Kidney (tissue), 14 donors: ENCODE results near the gene CPEB2. TPM values are rescaled to one million over a fixed set of nuclear protein-coding genes. Genes with fewer than 3 reads are reported as not detected.

Experiments
- DNase-seq, 5 donors: peaks; one replicate each; pipeline ENCODE4 v3.0.0-alpha.2; 2013 to 2020
- FAIRE-seq: peaks from 2 replicates; lab custom pipeline; 2012; peaks lifted over from hg19 to GRCh38; lab: Jason Lieb, UNC
- H3K27ac ChIP-seq, 2 donors: one replicate each; pipeline ENCODE4 v1.7.0; 2013; ENCODE audit warnings: low read depth in 2 of 2, low read length in 2 of 2, inconsistent platforms in 1 of 2
- H3K27me3 ChIP-seq: one replicate; pipeline ENCODE4 v1.7.1; 2013; ENCODE audit warnings: low read length, inconsistent platforms; ENCODE audit not compliant: control insufficient read depth, insufficient read depth
- H3K36me3 ChIP-seq, 3 donors: one replicate each; pipeline versions ENCODE4 v1.7.0 to v1.7.1; 2013; ENCODE audit warnings: low read length in 3 of 3, control low read depth in 1 of 3, inconsistent platforms in 1 of 3; ENCODE audit not compliant: insufficient read depth in 3 of 3, control insufficient read depth in 2 of 3
- H3K4me1 ChIP-seq, 3 donors: one replicate each; pipeline versions ENCODE4 v1.7.0 to v1.7.1; 2013; ENCODE audit warnings: low read length in 3 of 3, inconsistent platforms in 1 of 3, low read depth in 1 of 3; ENCODE audit not compliant: control insufficient read depth in 2 of 3, insufficient read depth in 2 of 3
- H3K4me3 ChIP-seq, 3 donors: one replicate each; pipeline versions ENCODE4 v1.7.0 to v1.8.1; 2013; ENCODE audit warnings: low read length in 3 of 3, control low read depth in 1 of 3, inconsistent platforms in 1 of 3
- H3K9ac ChIP-seq, 3 donors: one replicate each; pipeline versions ENCODE4 v1.7.0 to v1.7.1; 2013; ENCODE audit warnings: low read length in 3 of 3, control low read depth in 1 of 3, inconsistent platforms in 1 of 3
- H3K9me3 ChIP-seq, 3 donors: one replicate each; pipeline versions ENCODE4 v1.7.0 to v1.7.1; 2013; ENCODE audit warnings: low read length in 3 of 3, control low read depth in 1 of 3, inconsistent platforms in 1 of 3; ENCODE audit not compliant: control insufficient read depth in 2 of 3, insufficient read depth in 1 of 3
- intact Hi-C: fragments of 100-400 bp; cut with DNase I; formaldehyde crosslinking; loops from one replicate; pipeline ENCODE4 v1.11.1; 2022
- polyA plus RNA-seq: library from polyadenylated mRNA; stranded (reverse); fragments of 350-450 nt; fragmentation: Illumina TruSeq; extraction: RNeasy Lipid Tissue Mini Kit (QIAGEN cat#74804); gene quantifications from one replicate; pipeline ENCODE4 v1.2.3, GENCODE V29; 2014; ENCODE audit warnings: low read depth, low replicate concordance; ENCODE audit not compliant: insufficient read depth
- total RNA-seq: library from RNA; stranded (reverse); fragmentation: NEBNext Ultra II Directional; extraction: Animal tissue kit (Norgen Biotek cat#: 25700); gene quantifications from one replicate; pipeline ENCODE4 v1.2.1, GENCODE V29; 2021
- TF ChIP-seq, protein P1 (sequence below): IDR thresholded peaks from 3 replicates; pipeline ENCODE4 v1.5.1; 2012; ENCODE audit warnings: mild to moderate bottlenecking, moderate library complexity, borderline replicate concordance; ENCODE audit not compliant: insufficient read depth; ENCODE audit errors: extremely low read depth
- donor health status: control.
- donor health status: control.
- donor health status: control.
- donor health status: control.
- donor health status: control.
- donor health status: DM: yes; HTN: yes; CAD: no.
- donor health status: Normal renal cell carcinoma (clear cell type).

Gene CPEB2
- total and polyA plus RNA-seq, 2 donors from 2014 or later: 7.9 to 58.0 TPM

DNA sequence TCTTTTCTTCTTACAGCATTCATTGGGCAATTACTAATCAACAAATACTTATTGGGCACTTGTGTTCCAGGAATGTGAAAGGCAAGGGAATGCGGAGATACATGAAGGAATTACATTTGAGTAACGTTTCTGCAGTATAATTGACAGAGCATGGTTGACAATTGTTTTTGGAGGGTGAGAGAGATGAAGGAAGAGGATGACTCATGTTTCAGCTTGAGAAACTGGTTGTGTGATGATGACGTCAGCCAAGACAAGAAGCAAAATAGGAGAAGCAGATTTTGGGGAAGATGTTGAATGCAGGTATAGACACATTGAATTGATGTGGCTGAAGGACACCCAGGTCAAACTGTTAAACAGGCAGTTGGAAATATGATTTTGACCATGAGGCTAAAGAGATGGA lies 8.0 kb upstream of the CPEB2 start:
- Histone ChIP-seq H3K9me3 (no peaks in the 10 kb centered on the region), H3K9ac (no peak overlapping the region), H3K4me3 (no peak overlapping the region), H3K4me1 (no peaks in the 10 kb centered on the region), H3K27me3 (no peaks in the 10 kb centered on the region), H3K27ac (no peak overlapping the region), H3K36me3 (no peaks in the 10 kb centered on the region)
- FAIRE-seq (no peak), DNase-seq (no peak)
- intact Hi-C loops: no loop called here
- TF ChIP-seq, protein P1, sequence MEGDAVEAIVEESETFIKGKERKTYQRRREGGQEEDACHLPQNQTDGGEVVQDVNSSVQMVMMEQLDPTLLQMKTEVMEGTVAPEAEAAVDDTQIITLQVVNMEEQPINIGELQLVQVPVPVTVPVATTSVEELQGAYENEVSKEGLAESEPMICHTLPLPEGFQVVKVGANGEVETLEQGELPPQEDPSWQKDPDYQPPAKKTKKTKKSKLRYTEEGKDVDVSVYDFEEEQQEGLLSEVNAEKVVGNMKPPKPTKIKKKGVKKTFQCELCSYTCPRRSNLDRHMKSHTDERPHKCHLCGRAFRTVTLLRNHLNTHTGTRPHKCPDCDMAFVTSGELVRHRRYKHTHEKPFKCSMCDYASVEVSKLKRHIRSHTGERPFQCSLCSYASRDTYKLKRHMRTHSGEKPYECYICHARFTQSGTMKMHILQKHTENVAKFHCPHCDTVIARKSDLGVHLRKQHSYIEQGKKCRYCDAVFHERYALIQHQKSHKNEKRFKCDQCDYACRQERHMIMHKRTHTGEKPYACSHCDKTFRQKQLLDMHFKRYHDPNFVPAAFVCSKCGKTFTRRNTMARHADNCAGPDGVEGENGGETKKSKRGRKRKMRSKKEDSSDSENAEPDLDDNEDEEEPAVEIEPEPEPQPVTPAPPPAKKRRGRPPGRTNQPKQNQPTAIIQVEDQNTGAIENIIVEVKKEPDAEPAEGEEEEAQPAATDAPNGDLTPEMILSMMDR: no peak

DNA sequence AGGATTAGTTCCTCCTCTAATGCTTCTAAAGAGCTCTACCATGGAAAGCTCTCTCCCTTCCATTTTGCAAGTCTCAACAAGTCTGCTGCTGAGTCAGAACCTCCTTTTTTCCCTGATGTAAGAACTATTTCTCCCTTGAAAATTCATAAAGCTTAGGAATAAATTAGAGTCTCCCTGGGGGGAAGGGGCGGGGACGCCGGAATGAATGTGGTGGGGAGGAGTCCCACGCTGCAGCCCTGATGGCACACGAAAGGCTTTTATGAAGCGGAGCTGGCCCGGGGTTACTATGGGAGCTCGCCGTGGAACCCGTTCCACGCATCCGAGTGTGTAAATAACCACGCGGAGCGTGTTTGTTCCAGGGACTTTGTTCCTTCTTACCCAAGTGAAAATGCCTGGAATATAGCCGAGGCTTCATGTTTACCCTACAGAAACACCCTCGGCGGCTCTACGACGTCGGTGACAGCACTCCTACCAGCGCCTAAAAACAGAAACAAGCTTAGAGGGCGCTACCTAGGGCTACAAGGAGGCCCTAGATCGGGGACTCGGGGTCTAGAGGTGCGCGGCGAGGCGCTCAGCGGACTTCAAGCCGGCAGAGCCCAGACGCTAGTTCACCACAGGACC lies 923 bp upstream of the CPEB2 start:
- H3K4me1 ChIP-seq: peaks cover 0 to 4% (median 0%) of the 10 kb centered on the region in 3 donors
- peak; percentile 60 to 93 (median 70) for DNase-seq
- H3K9me3 ChIP-seq: no peaks in the 10 kb centered on the region
- intact Hi-C loops: no loop called here
- H3K4me3 ChIP-seq: peak overlapping the region; percentile 74 to 85 (median 80)
- TF ChIP-seq, protein P1: no peak
- H3K36me3 ChIP-seq: no peaks in the 10 kb centered on the region
- peak overlapping the region; percentile 100 for H3K27ac ChIP-seq
- H3K27me3 ChIP-seq: no peaks in the 10 kb centered on the region
- peak; percentile 62 for FAIRE-seq
- peak overlapping the region; percentile 9 to 97 (median 97) for H3K9ac ChIP-seq

DNA sequence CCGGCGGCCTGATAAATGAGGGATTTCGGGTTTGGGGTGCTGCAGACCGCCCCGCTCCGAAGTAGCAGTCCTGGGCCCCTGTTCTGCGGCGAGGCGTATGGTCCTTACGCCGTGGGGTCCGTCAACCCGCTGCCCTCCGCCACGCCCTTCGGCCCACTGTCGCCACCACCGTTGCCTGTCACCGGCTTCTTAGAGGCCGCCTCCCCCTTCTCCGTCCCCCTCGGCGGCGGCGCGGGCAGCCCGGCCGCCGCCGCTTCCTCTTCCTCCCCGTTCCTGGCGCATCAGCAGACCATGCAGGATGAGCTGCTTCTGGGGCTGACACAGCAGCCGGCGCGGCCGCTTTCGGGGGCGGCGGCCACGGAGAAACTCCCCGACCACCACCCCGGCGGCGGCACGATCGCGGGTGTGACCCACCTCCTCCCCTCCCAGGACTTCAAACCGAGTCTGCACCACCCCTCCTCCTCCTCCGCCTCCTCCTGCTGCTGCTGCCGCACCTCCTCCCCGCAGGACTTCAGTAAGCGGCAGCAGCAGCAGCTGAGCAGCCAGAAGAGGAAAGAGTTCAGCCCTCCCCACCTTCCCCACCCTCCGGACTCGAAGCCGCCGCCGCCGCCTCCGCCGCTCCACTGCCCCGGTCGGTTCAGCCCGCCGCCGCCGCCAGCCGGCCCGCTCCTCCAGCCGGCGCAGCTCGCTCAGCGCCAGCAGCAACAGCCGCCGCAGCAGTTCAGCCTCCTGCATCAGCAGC lies 549 bp downstream of the CPEB2 start:
- no peak for FAIRE-seq
- intact Hi-C loops: no loop called here
- TF ChIP-seq, protein P1: no peak

More for the DNA sequence above, 549 bp downstream of the CPEB2 start:
- H3K4me1 ChIP-seq: peaks cover 0 to 5% (median 0%) of the 10 kb centered on the region in 3 donors
- peak overlapping the region; percentile 47 to 99 (median 95) for H3K9ac ChIP-seq
- no peaks in the 10 kb centered on the region for H3K9me3 ChIP-seq
- peak overlapping the region; percentile 100 for H3K27ac ChIP-seq
- H3K27me3 ChIP-seq: no peaks in the 10 kb centered on the region
- H3K4me3 ChIP-seq: peak overlapping the region; percentile 63 to 85 (median 73)
- DNase-seq: peak; percentile 72 to 94 (median 81)
- no peaks in the 10 kb centered on the region for H3K36me3 ChIP-seq
